OCI-LY7 (cell line): ENCODE data around the gene BLCAP. TPM values are rescaled to one million over a fixed set of nuclear protein-coding genes. Genes with fewer than 3 reads are reported as not detected.
"Not testable (repeated sequence)": the region's sequence is repeated elsewhere in the genome, so short reads cannot be mapped to it uniquely, and the experiment has no call there.

Experiments used
- BruUV-seq: library from RNA; stranded (reverse); fragments of 400-500 nt; replicated peaks from 2 replicates; lab custom pipeline; 2021; lab: Mats Ljungman, UMichigan
- CTCF ChIA-PET: fragments of 300-600 bp; sonication (Branson Sonifier 250); formaldehyde crosslinking; loops from one replicate; lab custom pipeline; 2022; ENCODE audit warnings: antibody characterized with exemption; ENCODE audit not compliant: unreplicated experiment; lab: Charles Lee
- POLR2A ChIA-PET: fragments of 300-600 bp; sonication (Branson Sonifier 250); formaldehyde crosslinking; loops from one replicate; lab custom pipeline; 2022; ENCODE audit warnings: antibody characterized with exemption; lab: Charles Lee
- DNase-seq: peaks from one replicate; pipeline ENCODE4 v3.0.0-alpha.2; 2015; ENCODE audit warnings: low spot score
- H2AFZ ChIP-seq: fragments of 200-600 bp; sonication (generic), shearing (Covaris generic); 2 replicates; pipeline ENCODE4 v1.6.1; 2014; ENCODE audit warnings: mild to moderate bottlenecking, antibody characterized with exemption, low read length, moderate library complexity
- H3K27ac ChIP-seq: fragments of 200-600 bp; sonication (generic); 2 replicates; pipeline ENCODE4 v1.5.1; 2014; ENCODE audit warnings: mixed run types, low read depth, mild to moderate bottlenecking, moderate library complexity, low read length, inconsistent platforms; ENCODE audit not compliant: poor library complexity, severe bottlenecking
- H3K36me3 ChIP-seq: fragments of 200-600 bp; sonication (generic); 2 replicates; pipeline ENCODE4 v1.6.1; 2014; ENCODE audit warnings: mild to moderate bottlenecking, antibody characterized with exemption, low read length, moderate library complexity, mixed read lengths; ENCODE audit not compliant: insufficient read depth
- H3K4me1 ChIP-seq: fragments of 200-600 bp; sonication (generic); 2 replicates; pipeline ENCODE4 v1.5.1; 2014; ENCODE audit warnings: mild to moderate bottlenecking, low read length; ENCODE audit not compliant: insufficient read depth, poor library complexity, severe bottlenecking
- H3K4me2 ChIP-seq: fragments of 200-600 bp; sonication (generic); 2 replicates; pipeline ENCODE4 v1.6.1; 2014; ENCODE audit warnings: mild to moderate bottlenecking, low read length
- H3K4me3 ChIP-seq: fragments of 200-600 bp; sonication (generic); 2 replicates; pipeline ENCODE4 v1.5.1; 2014; ENCODE audit warnings: mild to moderate bottlenecking, low read depth, low read length; ENCODE audit not compliant: poor library complexity, severe bottlenecking
- H3K79me2 ChIP-seq: fragments of 200-600 bp; sonication (generic); 2 replicates; pipeline ENCODE4 v1.6.1; 2016; ENCODE audit warnings: low read depth, mild to moderate bottlenecking, low read length, moderate library complexity, mixed read lengths; ENCODE audit not compliant: insufficient read depth
- H3K9me2 ChIP-seq: fragments of 200-600 bp; sonication (generic); 2 replicates; pipeline ENCODE4 v1.6.1; 2016; ENCODE audit warnings: mild to moderate bottlenecking, low read length, mixed read lengths; ENCODE audit not compliant: insufficient read depth
- H3K9me3 ChIP-seq: fragments of 200-600 bp; sonication (generic); 2 replicates; pipeline ENCODE4 v1.6.1; 2014; ENCODE audit warnings: mild to moderate bottlenecking, mixed run types, low read length, mixed read lengths
- H4K20me1 ChIP-seq: fragments of 200-600 bp; sonication (generic); 2 replicates; pipeline ENCODE4 v1.6.1; 2014; ENCODE audit warnings: mild to moderate bottlenecking, antibody characterized with exemption, low read length, moderate library complexity, mixed read lengths; ENCODE audit not compliant: insufficient read depth
- CTCF ChIP-seq: fragments of 200-600 bp; sonication (generic); conservative IDR thresholded peaks from 2 replicates; pipeline ENCODE4 v1.5.1; 2014; ENCODE audit warnings: mild to moderate bottlenecking, antibody characterized with exemption, low read length, moderate library complexity, mixed read lengths
- EZH2phosphoT487 ChIP-seq: fragments of 200-600 bp; sonication (generic); IDR thresholded peaks from 2 replicates; pipeline ENCODE4 v1.6.1; 2018; ENCODE audit warnings: low read depth, borderline replicate concordance, mild to moderate bottlenecking, mixed run types, antibody characterized with exemption, low read length, moderate library complexity, mixed read lengths
- intact Hi-C: fragments of 100-400 bp; cut with micrococcal nuclease; formaldehyde crosslinking; loops from one replicate; pipeline ENCODE4 v1.10.0; 2022; ENCODE audit not compliant: unreplicated experiment
- total RNA-seq, 2 experiments: library from RNA; depleted of rRNA in 1 of 2; stranded (reverse); fragments of >200 nt in 1 of 2; shearing (Covaris generic) in 1 of 2; gene quantifications; 2 replicates each; pipeline ENCODE4 v1.2.3, GENCODE V29; 2014 to 2022

Gene BLCAP
- total RNA-seq, 2 experiments from 2014 or later: 32.3 to 55.1 TPM

DNA sequence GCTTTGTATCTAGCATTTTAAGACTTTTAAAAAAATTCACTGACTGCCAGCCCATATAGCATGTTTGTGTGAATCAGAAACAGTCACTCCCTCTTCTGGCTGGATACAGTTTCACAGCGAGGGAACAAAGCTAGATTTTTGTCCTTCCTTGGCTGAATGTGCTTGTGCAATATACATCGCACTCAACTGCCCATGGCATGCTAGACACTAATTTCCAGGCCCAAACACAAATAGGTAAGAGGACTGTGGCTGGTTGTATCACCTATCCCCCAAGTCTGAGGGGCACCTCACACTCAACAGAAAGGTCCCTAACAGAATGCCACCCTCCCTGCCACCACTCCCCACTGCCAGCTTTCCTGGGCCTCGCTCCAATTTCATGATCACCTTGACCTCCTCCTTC lies 16.2 kb upstream of the BLCAP start:
- Histone ChIP-seq H3K4me3 (no peak overlapping the region), H2AFZ (no peak overlapping the region), H3K79me2 (no peaks in the 10 kb centered on the region), H3K27ac (no peak overlapping the region), H3K36me3 (no peaks in the 10 kb centered on the region), H4K20me1 (no peaks in the 10 kb centered on the region), H3K4me1 (no peaks in the 10 kb centered on the region), H3K4me2 (no peak overlapping the region), H3K9me3 (no peaks in the 10 kb centered on the region), H3K9me2 (no peaks in the 10 kb centered on the region)
- BruUV-seq: no TSS peak
- ChIA-PET CTCF (no interaction called here), POLR2A (no interaction called here)
- no peak for DNase-seq
- TF ChIP-seq EZH2phosphoT487 (no peak), CTCF (peak; percentile 60)
- intact Hi-C loops: no loop called here

- H3K27ac ChIP-seq: no peak overlapping the region
- TF ChIP-seq EZH2phosphoT487 (no peak), CTCF (no peak)
- BruUV-seq: no TSS peak
- no peaks in the 10 kb centered on the region for H3K4me1 ChIP-seq
- DNase-seq: no peak
- no peaks in the 10 kb centered on the region for H3K79me2 ChIP-seq
- no peak overlapping the region for H2AFZ ChIP-seq
- H3K9me2 ChIP-seq: no peaks in the 10 kb centered on the region
- no peaks in the 10 kb centered on the region for H3K9me3 ChIP-seq
- CTCF ChIA-PET: interaction anchor here (1.2 kb wide), 1 partner anchor 12 kb away, joined by 3 read pairs; no protein-coding TSS in a partner anchor
- no peak overlapping the region for H3K4me2 ChIP-seq
- H3K4me3 ChIP-seq: no peak overlapping the region
- POLR2A ChIA-PET: no interaction called here
- intact Hi-C loops: no loop called here
- H3K36me3 ChIP-seq: no peaks in the 10 kb centered on the region
- no peaks in the 10 kb centered on the region for H4K20me1 ChIP-seq
Observed at GRCh38 chr20:37542281-37542680, 14.6 kb upstream of the BLCAP start.

- TF ChIP-seq CTCF: no peak
- TF ChIP-seq EZH2phosphoT487: no peak
- BruUV-seq: no TSS peak
- H3K9me2 ChIP-seq: no peaks in the 10 kb centered on the region
- H3K4me1 ChIP-seq: no peaks in the 10 kb centered on the region
- H3K4me3 ChIP-seq: no peak overlapping the region
- H3K79me2 ChIP-seq: no peaks in the 10 kb centered on the region
- H2AFZ ChIP-seq: no peak overlapping the region
- no peak overlapping the region for H3K4me2 ChIP-seq
- intact Hi-C loops: no loop called here
- DNase-seq: no peak
- no peaks in the 10 kb centered on the region for H4K20me1 ChIP-seq
- H3K9me3 ChIP-seq: no peaks in the 10 kb centered on the region
- ChIA-PET CTCF (interaction anchor here (1.2 kb wide), 1 partner anchor 11 kb away, joined by 3 read pairs; no protein-coding TSS in a partner anchor), POLR2A (interaction anchor here (0.7 kb wide), 2 partner anchors 420 to 782 kb away, joined by 3 to 4 read pairs; no protein-coding TSS in a partner anchor)
- no peak overlapping the region for H3K27ac ChIP-seq
- no peaks in the 10 kb centered on the region for H3K36me3 ChIP-seq
Observed at GRCh38 chr20:37541326-37541725, 13.7 kb upstream of the BLCAP start.

DNA sequence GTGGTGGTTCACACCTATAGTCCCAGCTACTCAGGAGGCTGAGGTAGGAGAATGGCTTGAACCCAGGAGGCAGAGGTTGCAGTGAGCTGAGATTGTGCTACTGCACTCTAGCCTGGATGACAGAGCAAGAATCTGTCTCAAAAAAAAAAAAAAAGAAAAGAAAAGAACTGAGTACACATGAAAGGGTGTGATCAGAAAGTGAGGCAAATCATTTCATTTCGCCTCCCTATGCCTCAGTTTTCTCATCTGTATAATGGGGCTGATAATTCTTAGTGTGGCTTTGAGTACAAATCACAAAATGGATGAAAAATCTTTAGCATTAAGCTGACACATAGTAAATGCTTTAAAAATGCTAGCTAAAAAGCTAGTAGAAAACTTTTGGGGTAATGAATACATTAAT lies 13.2 kb upstream of the BLCAP start:
- H3K36me3 ChIP-seq, H3K4me3 ChIP-seq, H3K9me3 ChIP-seq, H3K9me2 ChIP-seq, H3K27ac ChIP-seq, H3K4me2 ChIP-seq, intact Hi-C loops, BruUV-seq, H3K79me2 ChIP-seq, H3K4me1 ChIP-seq, H2AFZ ChIP-seq, H4K20me1 ChIP-seq, DNase-seq: not testable (repeated sequence)
- POLR2A ChIA-PET: interaction anchor here (0.7 kb wide), 2 partner anchors 420 to 782 kb away, joined by 3 to 4 read pairs; no protein-coding TSS in a partner anchor
- CTCF ChIA-PET: interaction anchor here (1.2 kb wide), 1 partner anchor 11 kb away, joined by 3 read pairs; no protein-coding TSS in a partner anchor
